ENCODE data around the gene PLAC1. TPM values are rescaled to one million over a fixed set of nuclear protein-coding genes. Genes with fewer than 3 reads are reported as not detected.

PLAC1 gene
- total and polyA plus RNA-seq, 2 experiments from 2014 or later = 0.50 to 0.83 TPM

- Histone ChIP-seq H2AFZ (no peak overlapping the region), H3K4me3 (no peak overlapping the region), H3F3A (replicated peaks; ENCODE audit: low read depth) (no peaks in the 10 kb centered on the region), H3K79me2 (replicated peaks; ENCODE audit: insufficient read depth) (no peaks in the 10 kb centered on the region), H3K9me2 (ENCODE audit: insufficient read depth) (no peaks in the 10 kb centered on the region), H3K4me1 (ENCODE audit: insufficient read depth) (no peaks in the 10 kb centered on the region), H3K27ac (ENCODE audit: low read depth) (no peak overlapping the region), H3K27me3 (ENCODE audit: insufficient read depth) (no peaks in the 10 kb centered on the region), H3K4me2 (no peak overlapping the region), H3K36me3 (ENCODE audit: insufficient read depth) (no peaks in the 10 kb centered on the region), H4K20me1 (replicated peaks; ENCODE audit: insufficient read depth) (no peaks in the 10 kb centered on the region)
- no peak for DNase-seq (ENCODE audit: low spot score)
- ATAC-seq = no peak
- peaks cover 6% of the 10 kb centered on the region for H3K4me1 Mint-ChIP-seq
- no peaks in the 10 kb centered on the region for H3K27me3 Mint-ChIP-seq (ENCODE audit: insufficient read depth, low read depth, poor library complexity)
- no peaks in the 10 kb centered on the region; the same call in 2 of the 3 replicates for H3K9me3 Mint-ChIP-seq
- H3K27ac Mint-ChIP-seq = no peak overlapping the region
- H3K36me3 Mint-ChIP-seq (ENCODE audit: low read depth) = no peaks in the 10 kb centered on the region
- no peak overlapping the region for H3K4me3 Mint-ChIP-seq
- TF ChIP-seq NANOG (IDR thresholded peaks at IDR 0.05; ENCODE audit: borderline replicate concordance) = no peak
- TF ChIP-seq CTCF (conservative IDR thresholded peaks at IDR 0.05; ENCODE audit: low read depth in 2 of 2) = no peak
- no peak for TF ChIP-seq ETS1 (IDR thresholded peaks at IDR 0.05)
- TF ChIP-seq ZNF462 (CRISPR knock-in tag; IDR thresholded peaks at IDR 0.05) = no peak
- no peak for TF ChIP-seq REST (IDR thresholded peaks at IDR 0.05; ENCODE audit: unreplicated experiment)
- no peak for TF ChIP-seq ZNF114 (CRISPR knock-in tag; IDR thresholded peaks at IDR 0.05)
- no peak for TF ChIP-seq EZH2phosphoT487 (IDR thresholded peaks at IDR 0.05; ENCODE audit: unreplicated experiment)
- no peak for TF ChIP-seq JUNB (IDR thresholded peaks at IDR 0.05; ENCODE audit: unreplicated experiment)
- no peak for TF ChIP-seq STAT1 (IDR thresholded peaks at IDR 0.05; ENCODE audit: unreplicated experiment)
These were observed 13.0 kb upstream of the PLAC1 start for GRCh38 chrX:134671294-134671693.
